GM18951 (cell line): ENCODE measurements around the gene SAG.

ENCODE experiments used
- POLR2A ChIP-seq: IDR thresholded peaks from 4 replicates; pipeline ENCODE4 v1.6.1; 2011; ENCODE audit warnings: mild to moderate bottlenecking; ENCODE audit not compliant: insufficient read length, insufficient read depth; ENCODE audit errors: extremely low read depth
- in situ Hi-C: fragments of 300-500 bp; cut with MboI; formaldehyde crosslinking; loops from one replicate; pipeline ENCODE4 v1.12.0; 2022; ENCODE audit warnings: low sequenced_read_pairs, mixed read lengths, inconsistent platforms; ENCODE audit not compliant: unreplicated experiment

The SAG gene

DNA sequence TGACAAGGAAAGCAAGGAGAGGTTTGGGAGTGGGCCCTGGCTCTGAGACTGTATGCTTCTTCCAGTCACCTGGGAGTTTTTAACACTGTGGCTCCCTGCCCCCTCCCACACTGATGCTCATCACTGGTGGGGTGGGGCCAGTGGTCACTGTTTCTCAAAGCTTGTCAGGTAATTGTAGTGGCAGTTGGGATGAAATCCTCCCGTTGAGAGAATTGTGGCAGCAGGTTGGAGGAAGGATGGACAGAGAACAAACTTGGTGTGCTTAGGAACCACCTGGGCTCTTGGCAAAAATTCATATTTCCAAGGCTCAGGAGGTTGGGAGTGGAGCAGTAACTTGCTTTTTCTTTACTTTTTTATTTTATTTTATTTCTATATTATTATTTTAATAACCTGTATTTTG is 71.8 kb downstream of the SAG start:
- TF ChIP-seq POLR2A, result no peak
- in situ Hi-C loops, result no loop called here

DNA sequence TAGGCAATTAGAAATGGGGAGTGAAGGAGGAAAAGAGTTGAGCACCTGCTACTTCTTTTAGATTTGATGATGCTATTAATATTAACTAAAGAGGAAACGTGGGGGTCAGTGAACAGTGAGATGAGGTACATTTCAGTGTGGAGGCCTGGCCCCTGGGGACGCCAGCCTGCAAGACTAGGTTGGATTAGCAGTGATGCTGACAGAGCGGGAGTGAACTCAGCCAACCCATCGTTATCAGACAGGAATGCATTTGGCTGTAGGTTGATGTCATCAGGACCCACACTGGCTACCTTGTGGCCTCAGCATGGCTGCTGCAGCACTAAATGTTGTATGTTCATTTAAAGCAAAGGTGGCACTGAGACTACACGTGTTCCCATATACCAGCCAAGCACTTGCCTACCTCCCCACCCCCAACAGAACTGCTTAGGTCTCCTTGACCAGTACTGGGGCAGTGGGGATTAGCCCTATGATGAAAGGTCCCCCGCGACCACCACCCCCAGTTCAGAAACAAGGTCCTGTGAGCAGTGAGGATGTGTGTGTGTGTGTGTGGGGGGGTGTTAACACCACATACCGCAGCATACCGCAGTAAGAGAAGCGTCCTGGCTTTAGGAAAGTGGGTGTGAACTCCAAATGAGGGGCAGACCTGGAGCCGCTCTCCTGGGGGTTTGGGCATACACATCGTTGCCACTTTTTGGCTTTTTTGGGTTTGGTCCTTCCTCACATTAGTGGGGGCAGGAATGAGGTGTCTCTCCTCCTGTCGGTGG is 72.7 kb downstream of the SAG start:
- TF ChIP-seq POLR2A, result peak; percentile 9
- in situ Hi-C loops, result no loop called here

DNA sequence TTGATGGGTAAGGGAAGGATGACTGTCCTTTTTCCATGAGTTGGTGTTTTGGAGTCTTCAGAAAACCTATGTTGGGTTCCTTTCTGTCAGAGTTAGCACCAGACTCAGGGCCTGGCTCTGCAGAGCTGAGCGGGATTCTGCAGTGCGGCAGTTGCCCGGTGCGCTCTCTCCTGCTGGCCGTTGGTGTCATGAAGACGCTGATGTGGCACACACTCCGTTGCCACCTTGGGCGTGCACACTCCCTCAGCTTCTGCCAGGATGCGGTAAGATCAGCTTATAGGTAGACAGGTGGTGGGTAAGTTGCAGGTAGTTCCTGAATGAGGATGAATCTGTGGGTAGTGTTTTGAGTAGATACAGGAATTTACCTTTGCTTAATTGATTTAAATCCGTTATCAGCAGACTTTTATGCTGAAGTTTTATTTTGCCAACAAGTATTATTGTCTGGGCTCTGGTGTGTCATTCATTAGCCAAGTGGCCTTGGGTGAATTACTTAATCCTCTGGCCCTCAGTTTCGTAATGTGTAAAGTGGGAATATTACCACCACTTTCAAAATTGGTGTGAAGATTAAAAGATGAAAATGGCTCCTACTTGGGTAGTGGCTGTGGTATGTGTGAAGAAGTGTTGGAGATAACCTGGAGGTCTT is 73.5 kb downstream of the SAG start:
- in situ Hi-C loops, result no loop called here
- TF ChIP-seq POLR2A, result no peak

GRCh38 chr2:233381638-233381995 is 74.0 kb downstream of the SAG start:
- no peak for TF ChIP-seq POLR2A
- in situ Hi-C loops, result no loop called here

GRCh38 chr2:233384015-233384414 is 76.4 kb downstream of the SAG start:
- in situ Hi-C loops, result no loop called here
- no peak for TF ChIP-seq POLR2A

DNA sequence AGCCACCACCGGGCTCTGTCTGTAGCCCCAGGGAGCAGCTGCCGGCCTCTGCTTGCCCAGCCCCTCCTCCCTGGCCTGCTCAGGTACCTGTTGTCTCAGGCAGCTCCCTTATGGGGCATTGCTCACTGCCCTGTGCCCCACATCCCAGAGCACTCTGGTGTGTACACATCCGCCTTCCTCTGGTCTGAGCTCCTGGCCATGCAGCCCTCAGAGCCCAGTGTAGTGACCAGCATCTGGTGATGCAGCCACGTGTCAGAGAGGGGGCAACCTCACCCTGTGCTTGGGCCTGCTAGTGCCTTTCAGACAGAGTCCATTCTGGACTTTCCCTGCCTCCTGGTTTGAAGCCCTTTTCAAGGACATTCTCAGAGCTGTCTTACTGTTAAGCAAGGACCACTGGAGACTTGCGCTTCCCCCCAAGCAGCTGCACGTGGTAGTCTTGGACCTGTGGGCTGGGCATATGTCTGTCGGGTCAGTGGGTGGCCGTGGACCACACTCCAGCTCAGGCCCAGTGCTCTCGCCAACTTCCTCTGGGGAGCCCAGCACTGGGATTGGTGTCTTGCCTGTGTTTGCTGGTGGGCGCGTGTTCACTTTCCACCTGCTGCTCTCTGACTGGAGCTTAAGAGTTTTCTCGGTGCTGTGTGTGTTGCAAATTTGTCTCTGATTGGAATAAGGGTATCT is 77.3 kb downstream of the SAG start:
- peak; percentile 28 for TF ChIP-seq POLR2A
- in situ Hi-C loops, result no loop called here

DNA sequence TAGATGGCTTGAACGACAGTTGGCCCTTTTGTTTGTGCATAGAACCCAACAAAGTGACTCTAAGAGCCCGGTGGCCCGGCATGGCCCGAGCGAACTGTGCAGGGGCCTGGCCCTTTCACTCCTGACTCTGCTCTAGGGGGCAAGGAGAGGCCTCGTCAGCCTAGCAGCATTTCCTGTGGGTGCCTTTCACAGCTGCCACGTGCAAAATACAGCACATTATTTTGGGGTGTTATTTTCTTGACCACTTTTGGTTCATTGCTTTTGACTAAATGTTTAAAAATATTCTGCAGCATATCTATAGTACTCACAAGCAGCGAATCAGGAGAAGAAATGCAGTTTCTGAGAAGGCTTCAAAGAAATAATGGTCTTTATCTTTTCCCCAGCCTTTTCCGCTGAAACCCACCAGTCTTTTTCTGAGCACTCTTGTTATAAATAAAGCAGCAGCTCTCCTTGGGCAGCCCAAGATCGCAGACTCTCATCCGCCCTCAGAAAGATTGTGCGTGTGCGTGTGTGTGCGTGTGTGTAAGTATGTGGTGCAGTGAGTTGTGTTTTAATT is 78.0 kb downstream of the SAG start:
- peak; percentile 34 for TF ChIP-seq POLR2A
- in situ Hi-C loops, result no loop called here

DNA sequence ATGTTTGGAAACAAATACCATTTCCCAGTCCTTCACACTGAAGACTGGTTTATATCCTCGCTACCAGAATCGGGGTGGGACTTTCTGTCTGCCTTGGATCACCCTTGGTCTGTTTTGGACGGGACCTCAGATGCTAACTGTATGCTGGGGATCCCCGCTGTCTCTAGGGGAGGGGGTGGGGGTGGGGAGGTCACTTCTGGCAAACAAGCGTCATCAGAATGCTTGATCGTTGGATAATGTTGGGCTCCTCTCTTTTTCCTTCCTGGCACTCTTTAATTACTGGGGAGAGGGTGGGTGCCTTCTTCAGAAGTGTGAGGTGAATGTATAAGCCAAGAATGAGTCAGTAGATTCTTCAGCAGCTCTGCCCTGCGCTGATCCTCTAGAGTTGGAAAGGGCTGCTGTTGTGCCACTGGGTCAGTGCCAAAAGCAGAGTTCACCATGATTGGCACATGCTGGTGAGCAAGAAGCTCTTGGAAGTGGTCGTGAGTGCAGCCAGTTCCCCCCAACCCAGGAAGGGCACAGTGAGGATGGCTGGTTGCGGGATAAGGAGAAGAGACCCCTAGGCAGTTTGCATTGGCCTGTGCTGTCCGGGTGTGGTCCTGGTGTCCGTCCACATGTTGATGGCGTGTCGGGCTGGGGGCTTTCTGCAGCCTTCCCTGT is 78.9 kb downstream of the SAG start:
- in situ Hi-C loops, result no loop called here
- no peak for TF ChIP-seq POLR2A

DNA sequence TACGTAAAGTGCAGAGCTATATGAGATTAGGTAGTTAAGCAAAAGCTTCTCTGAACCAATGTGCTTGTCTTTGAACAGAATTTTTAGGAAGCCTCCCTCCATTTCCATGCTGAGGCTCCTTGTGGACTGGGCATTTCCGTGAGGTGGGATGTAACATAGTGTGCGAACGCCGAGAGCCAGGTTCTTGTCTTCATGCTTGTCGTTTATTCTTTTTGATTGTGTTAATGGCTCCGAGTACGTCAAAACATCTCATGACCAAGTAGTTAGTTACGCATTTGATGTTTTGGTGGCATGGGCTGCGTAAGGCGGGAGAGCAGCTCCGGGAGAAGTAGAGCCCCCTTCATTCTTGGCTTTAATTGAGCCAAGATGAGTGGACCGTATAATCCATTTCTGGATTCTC is 79.6 kb downstream of the SAG start:
- in situ Hi-C loops, result no loop called here
- no peak for TF ChIP-seq POLR2A

- in situ Hi-C loops, result no loop called here
- TF ChIP-seq POLR2A, result no peak
Observed at GRCh38 chr2:233387667-233388528, 80.3 kb downstream of the SAG start.

DNA sequence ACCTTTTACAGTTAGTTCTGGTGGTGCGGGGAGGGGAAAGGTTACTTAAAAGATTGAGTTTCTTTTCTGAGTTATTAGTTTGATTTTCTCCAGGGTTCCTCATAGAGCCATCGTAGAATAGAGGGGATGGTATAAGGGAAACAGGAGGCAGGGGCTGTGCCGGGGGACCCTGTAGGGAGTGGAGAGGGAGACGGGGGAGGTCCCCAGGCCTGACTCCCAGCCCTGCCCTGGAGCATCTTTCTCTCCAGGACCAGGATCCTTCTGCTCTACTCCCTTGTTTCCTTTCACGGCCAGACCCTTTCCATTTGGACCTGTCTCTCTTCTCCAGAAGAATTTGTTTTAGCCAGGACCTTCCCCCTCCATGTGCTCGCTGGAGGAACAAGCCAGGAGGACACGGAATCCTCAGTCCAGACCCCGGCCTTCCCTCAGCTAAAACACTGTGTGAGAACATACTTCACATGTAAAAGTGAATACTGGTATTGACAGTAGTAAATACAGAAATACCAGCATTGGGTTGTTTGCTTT is 82.0 kb downstream of the SAG start:
- in situ Hi-C loops, result no loop called here
- no peak for TF ChIP-seq POLR2A

GRCh38 chr2:233395687-233396086 is 88.1 kb downstream of the SAG start:
- TF ChIP-seq POLR2A, result no peak
- in situ Hi-C loops, result no loop called here
